CD4-positive, alpha-beta T cell (primary cell): ENCODE measurements around the gene PI4KA. TPM values are rescaled to one million over a fixed set of nuclear protein-coding genes. Genes with fewer than 3 reads are reported as not detected.

Experiments
- ATAC-seq: fragments of 200-7000 bp; cut with Tn5 transposase; one replicate; pipeline ENCODE4 v1.10.0; 2022; ENCODE audit warnings: mild to moderate bottlenecking; ENCODE audit not compliant: poor library complexity
- CTCF ChIA-PET: fragments of 350-600 bp; sonication (Branson Sonifier 250); formaldehyde crosslinking; loops from one replicate; lab custom pipeline; 2021; ENCODE audit warnings: antibody characterized with exemption, inconsistent platforms; lab: Charles Lee
- POLR2A ChIA-PET: fragments of 350-600 bp; sonication (Branson Sonifier 250); formaldehyde crosslinking; loops from one replicate; lab custom pipeline; 2021; ENCODE audit warnings: antibody characterized with exemption, inconsistent platforms; lab: Charles Lee
- DNase-seq, 14 experiments: peaks; one replicate each; pipeline ENCODE4 v3.0.0-alpha.2; 2013 to 2020; ENCODE audit warnings: mixed read lengths in 2 of 14
- H3K27ac ChIP-seq, 2 donors: one replicate each; pipeline versions ENCODE4 v1.5.1 to v1.7.0; 2013; ENCODE audit warnings: low read length in 2 of 2, low read depth in 1 of 2, mild to moderate bottlenecking in 1 of 2
- H3K27me3 ChIP-seq, 2 experiments: 1 replicate in 1 of 2; 2 replicates in 1 of 2; pipeline versions ENCODE4 v1.6.1 to v1.7.0; 2013; ENCODE audit warnings: low read length in 2 of 2, control low read depth in 1 of 2, mild to moderate bottlenecking in 1 of 2, moderate library complexity in 1 of 2; ENCODE audit not compliant: insufficient read depth in 2 of 2, control insufficient read depth in 1 of 2
- H3K36me3 ChIP-seq: one replicate; pipeline ENCODE4 v1.6.1; 2013; ENCODE audit warnings: low read length, control low read depth; ENCODE audit not compliant: insufficient read depth
- H3K4me1 ChIP-seq: one replicate; pipeline ENCODE4 v1.6.1; 2013; ENCODE audit warnings: low read length, control low read depth; ENCODE audit not compliant: insufficient read depth
- H3K4me3 ChIP-seq: one replicate; pipeline ENCODE4 v1.5.1; 2013; ENCODE audit warnings: mild to moderate bottlenecking, low read length, moderate library complexity
- H3K9me3 ChIP-seq, 2 experiments: 1 replicate in 1 of 2; 2 replicates in 1 of 2; pipeline versions ENCODE4 v1.6.1 to v1.7.0; 2013; ENCODE audit warnings: low read length in 2 of 2, mild to moderate bottlenecking in 2 of 2, control low read depth in 1 of 2, moderate library complexity in 1 of 2; ENCODE audit not compliant: control insufficient read depth in 1 of 2, insufficient read depth in 1 of 2
- H3K27ac Mint-ChIP-seq: one replicate; pipeline ENCODE4 v1.8.0; 2020; ENCODE audit warnings: mixed read lengths
- H3K27me3 Mint-ChIP-seq: one replicate; pipeline ENCODE4 v1.8.0; 2021; ENCODE audit warnings: mixed read lengths
- H3K36me3 Mint-ChIP-seq: one replicate; pipeline ENCODE4 v1.8.0; 2021; ENCODE audit warnings: low read depth, mixed read lengths
- H3K4me1 Mint-ChIP-seq: one replicate; pipeline ENCODE4 v1.8.0; 2021; ENCODE audit warnings: low read depth, mixed read lengths
- H3K4me3 Mint-ChIP-seq: one replicate; pipeline ENCODE4 v1.8.0; 2020; ENCODE audit warnings: mild to moderate bottlenecking, mixed read lengths
- H3K9me3 Mint-ChIP-seq: one replicate; pipeline ENCODE4 v1.8.0; 2020; ENCODE audit warnings: mixed read lengths
- CTCF ChIP-seq: fragments of 200-600 bp; IDR thresholded peaks from one replicate; pipeline ENCODE4 v1.8.0; 2022; ENCODE audit warnings: antibody characterized with exemption, mild to moderate bottlenecking
- intact Hi-C, 2 experiments: fragments of 100-400 bp; cut with DNase I in 1 of 2; cut with micrococcal nuclease in 1 of 2; formaldehyde crosslinking; loops; one replicate each; pipeline versions ENCODE4 v1.15.1 to v1.9.0; 2023 to 2025; cut with DNase I, micrococcal nuclease
- total RNA-seq, 174 experiments: library from RNA in 2 of 174; stranded (reverse) in 2 of 174; gene quantifications; one replicate each; pipeline ENCODE4 v1.2.3 and lab custom pipeline; 2021 to 2026

PI4KA gene
- total RNA-seq, 2 experiments from 2014 or later = 137 to 146 TPM

- no peaks in the 10 kb centered on the region for H3K4me1 Mint-ChIP-seq
- DNase-seq (no peak), ATAC-seq (no peak)
- ChIA-PET POLR2A (no interaction called here), CTCF (no interaction called here)
- no peaks in the 10 kb centered on the region for H3K9me3 ChIP-seq
- no peaks in the 10 kb centered on the region for H3K4me1 ChIP-seq
- H3K27ac ChIP-seq = no peak overlapping the region
- H3K36me3 Mint-ChIP-seq = peaks cover 95% of the 10 kb centered on the region
- TF ChIP-seq CTCF = no peak
- H3K4me3 Mint-ChIP-seq = no peak overlapping the region
- H3K27me3 ChIP-seq = no peaks in the 10 kb centered on the region
- intact Hi-C loops = no loop called here
- no peak overlapping the region for H3K27ac Mint-ChIP-seq
- no peaks in the 10 kb centered on the region for H3K9me3 Mint-ChIP-seq
- H3K4me3 ChIP-seq = no peak overlapping the region
- H3K36me3 ChIP-seq = peaks cover 89% of the 10 kb centered on the region
- H3K27me3 Mint-ChIP-seq = no peaks in the 10 kb centered on the region
Measured at GRCh38 chr22:20802922-20803553, 55.6 kb downstream of the PI4KA start.

DNA sequence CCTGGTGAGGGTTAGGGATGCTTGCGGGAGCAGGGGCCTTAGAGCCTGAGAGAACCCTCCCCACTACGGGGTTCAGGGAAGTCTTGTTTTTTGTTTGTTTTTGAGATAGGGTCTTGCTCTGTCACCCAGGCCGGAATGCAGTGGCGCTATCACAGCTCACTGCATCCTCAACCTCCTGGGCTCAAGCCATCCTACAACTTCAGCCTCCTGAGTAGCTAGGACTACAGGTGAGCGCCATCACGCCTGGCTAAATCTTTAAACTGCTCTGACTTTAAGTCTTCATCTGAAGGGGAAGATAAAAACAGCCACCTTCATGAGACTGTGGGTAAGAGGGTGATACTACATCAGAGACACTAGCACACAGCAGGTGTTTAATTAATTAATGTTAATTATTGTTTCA is 56.2 kb downstream of the PI4KA start:
- Histone ChIP-seq H3K4me3 (no peak overlapping the region), H3K9me3 (no peaks in the 10 kb centered on the region), H3K27ac (no peak overlapping the region), H3K27me3 (no peaks in the 10 kb centered on the region), H3K4me1 (no peaks in the 10 kb centered on the region), H3K36me3 (peaks cover 90% of the 10 kb centered on the region)
- DNase-seq (no peak), ATAC-seq (no peak)
- no peak for TF ChIP-seq CTCF
- Mint-ChIP-seq H3K27me3 (no peaks in the 10 kb centered on the region), H3K4me1 (no peaks in the 10 kb centered on the region), H3K36me3 (peaks cover 95% of the 10 kb centered on the region), H3K27ac (no peak overlapping the region), H3K9me3 (no peaks in the 10 kb centered on the region), H3K4me3 (no peak overlapping the region)
- intact Hi-C loops = no loop called here
- ChIA-PET CTCF (interaction anchor here (1.4 kb wide), 1 partner anchor 18 kb away, joined by 3 read pairs; no protein-coding TSS in a partner anchor), POLR2A (no interaction called here)

- POLR2A ChIA-PET = no interaction called here
- Mint-ChIP-seq H3K27ac (no peak overlapping the region), H3K4me3 (no peak overlapping the region), H3K4me1 (no peaks in the 10 kb centered on the region), H3K36me3 (peaks cover 95% of the 10 kb centered on the region), H3K9me3 (no peaks in the 10 kb centered on the region), H3K27me3 (no peaks in the 10 kb centered on the region)
- peaks cover 94% of the 10 kb centered on the region for H3K36me3 ChIP-seq
- H3K9me3 ChIP-seq = no peaks in the 10 kb centered on the region
- H3K4me1 ChIP-seq = no peaks in the 10 kb centered on the region
- no peaks in the 10 kb centered on the region for H3K27me3 ChIP-seq
- CTCF ChIA-PET = no interaction called here
- H3K4me3 ChIP-seq = no peak overlapping the region
- H3K27ac ChIP-seq = no peak overlapping the region
- DNase-seq (no peak), ATAC-seq (no peak)
- no peak for TF ChIP-seq CTCF
- intact Hi-C loops = no loop called here
Measured at GRCh38 chr22:20799449-20799848, 59.2 kb downstream of the PI4KA start.
